Right lobe of liver (tissue), 4 donors: ENCODE results near the gene NRSN2.

Experiments used
- POLR2A ChIP-seq: fragments of 450-650 bp; IDR thresholded peaks from one replicate; pipeline ENCODE4 v1.6.1; 2017; ENCODE audit warnings: antibody characterized with exemption, mild to moderate bottlenecking
- TF ChIP-seq, protein P1 (sequence below), 4 donors: fragments of 200-600 bp in 3 of 4; fragments of 450-650 bp in 1 of 4; IDR thresholded peaks; one replicate each; pipeline versions ENCODE4 v1.5.1 to v1.8.0; 2016 to 2022; ENCODE audit warnings: antibody characterized with exemption in 4 of 4, mild to moderate bottlenecking in 2 of 4
- donor health status: DM: no; HTN: no; CAD: no.
- donor health status: DM: no; HTN: no; CAD: no.
- donor health status: DM: no; HTN: yes; CAD: no.

DNA sequence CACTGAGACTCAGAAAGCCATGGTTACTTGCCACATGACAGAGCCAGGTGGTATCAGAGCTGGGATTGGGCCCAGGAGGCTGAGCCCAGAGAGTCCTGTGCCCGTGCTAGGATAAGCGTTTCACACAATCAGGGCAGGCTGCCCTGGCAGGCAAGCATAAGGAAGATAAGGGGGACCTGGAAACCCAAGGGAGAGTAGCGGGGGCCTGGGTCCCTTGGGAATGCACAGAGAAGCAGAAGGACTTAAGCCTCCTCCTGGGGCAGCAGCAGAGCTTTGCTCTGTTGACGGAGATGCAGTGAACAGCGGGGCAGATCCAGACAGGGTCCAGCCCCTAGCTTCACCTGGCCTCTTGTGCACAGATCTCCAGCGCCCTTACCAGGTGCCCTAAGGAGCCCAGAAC, 42.3 kb downstream of the NRSN2 start:
- TF ChIP-seq, protein P1, sequence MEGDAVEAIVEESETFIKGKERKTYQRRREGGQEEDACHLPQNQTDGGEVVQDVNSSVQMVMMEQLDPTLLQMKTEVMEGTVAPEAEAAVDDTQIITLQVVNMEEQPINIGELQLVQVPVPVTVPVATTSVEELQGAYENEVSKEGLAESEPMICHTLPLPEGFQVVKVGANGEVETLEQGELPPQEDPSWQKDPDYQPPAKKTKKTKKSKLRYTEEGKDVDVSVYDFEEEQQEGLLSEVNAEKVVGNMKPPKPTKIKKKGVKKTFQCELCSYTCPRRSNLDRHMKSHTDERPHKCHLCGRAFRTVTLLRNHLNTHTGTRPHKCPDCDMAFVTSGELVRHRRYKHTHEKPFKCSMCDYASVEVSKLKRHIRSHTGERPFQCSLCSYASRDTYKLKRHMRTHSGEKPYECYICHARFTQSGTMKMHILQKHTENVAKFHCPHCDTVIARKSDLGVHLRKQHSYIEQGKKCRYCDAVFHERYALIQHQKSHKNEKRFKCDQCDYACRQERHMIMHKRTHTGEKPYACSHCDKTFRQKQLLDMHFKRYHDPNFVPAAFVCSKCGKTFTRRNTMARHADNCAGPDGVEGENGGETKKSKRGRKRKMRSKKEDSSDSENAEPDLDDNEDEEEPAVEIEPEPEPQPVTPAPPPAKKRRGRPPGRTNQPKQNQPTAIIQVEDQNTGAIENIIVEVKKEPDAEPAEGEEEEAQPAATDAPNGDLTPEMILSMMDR (IDR thresholded peaks at IDR 0.05), result no peak
- no peak for TF ChIP-seq POLR2A
